GM19468 (cell line): ENCODE results near the gene COQ9.

Experiments
- ATAC-seq: cut with Tn5 transposase; IDR thresholded peaks from one replicate; pipeline ENCODE4 v1.9.1; 2021; ENCODE audit warnings: mild to moderate bottlenecking, moderate library complexity, moderate number of reproducible peaks; ENCODE audit not compliant: unreplicated experiment; ENCODE audit errors: extremely low read depth

COQ9 gene

GRCh38 chr16:57470711-57471110 is 23.4 kb downstream of the COQ9 start:
- ATAC-seq, result no peak

GRCh38 chr16:57471209-57471608 is 23.9 kb downstream of the COQ9 start:
- no peak for ATAC-seq

GRCh38 chr16:57471852-57472664 is 24.8 kb downstream of the COQ9 start:
- no peak for ATAC-seq

- no peak for ATAC-seq
Observed at GRCh38 chr16:57472665-57473060, 25.4 kb downstream of the COQ9 start.

DNA sequence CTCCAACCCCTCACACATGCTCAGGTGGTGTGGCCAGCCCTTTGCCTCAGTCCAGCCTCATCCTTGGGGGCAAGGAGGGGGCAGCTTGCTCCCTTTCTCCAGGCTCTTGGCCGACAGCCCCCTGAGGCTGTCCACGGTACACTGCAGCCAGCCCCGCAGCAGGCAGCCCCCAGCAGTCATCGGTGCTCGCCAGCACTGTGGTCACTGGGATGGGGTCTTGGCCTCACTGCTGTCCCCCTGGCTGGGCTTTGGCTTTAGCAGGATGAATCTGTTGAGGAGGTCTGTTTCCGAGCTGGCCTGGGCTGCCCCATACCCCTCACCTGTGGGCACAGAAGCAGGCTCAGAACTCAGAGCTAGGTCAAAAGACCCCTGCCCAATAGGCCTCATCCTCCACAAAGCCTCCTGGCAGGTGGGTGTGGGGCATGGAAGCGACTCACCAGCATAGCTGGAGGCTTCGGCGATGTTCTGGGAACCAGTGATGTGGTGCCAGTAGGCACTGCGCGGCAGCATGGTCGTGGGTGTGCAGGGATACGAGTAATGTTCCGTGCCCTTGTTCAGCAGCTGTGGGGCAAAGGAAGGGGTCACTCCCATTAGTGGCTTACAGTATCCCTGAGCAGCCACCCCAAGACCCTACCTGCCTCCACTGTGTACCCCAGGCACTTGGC is 26.0 kb downstream of the COQ9 start:
- ATAC-seq, result no peak

- no peak for ATAC-seq
Observed at GRCh38 chr16:57473906-57474305, 26.6 kb downstream of the COQ9 start.

DNA sequence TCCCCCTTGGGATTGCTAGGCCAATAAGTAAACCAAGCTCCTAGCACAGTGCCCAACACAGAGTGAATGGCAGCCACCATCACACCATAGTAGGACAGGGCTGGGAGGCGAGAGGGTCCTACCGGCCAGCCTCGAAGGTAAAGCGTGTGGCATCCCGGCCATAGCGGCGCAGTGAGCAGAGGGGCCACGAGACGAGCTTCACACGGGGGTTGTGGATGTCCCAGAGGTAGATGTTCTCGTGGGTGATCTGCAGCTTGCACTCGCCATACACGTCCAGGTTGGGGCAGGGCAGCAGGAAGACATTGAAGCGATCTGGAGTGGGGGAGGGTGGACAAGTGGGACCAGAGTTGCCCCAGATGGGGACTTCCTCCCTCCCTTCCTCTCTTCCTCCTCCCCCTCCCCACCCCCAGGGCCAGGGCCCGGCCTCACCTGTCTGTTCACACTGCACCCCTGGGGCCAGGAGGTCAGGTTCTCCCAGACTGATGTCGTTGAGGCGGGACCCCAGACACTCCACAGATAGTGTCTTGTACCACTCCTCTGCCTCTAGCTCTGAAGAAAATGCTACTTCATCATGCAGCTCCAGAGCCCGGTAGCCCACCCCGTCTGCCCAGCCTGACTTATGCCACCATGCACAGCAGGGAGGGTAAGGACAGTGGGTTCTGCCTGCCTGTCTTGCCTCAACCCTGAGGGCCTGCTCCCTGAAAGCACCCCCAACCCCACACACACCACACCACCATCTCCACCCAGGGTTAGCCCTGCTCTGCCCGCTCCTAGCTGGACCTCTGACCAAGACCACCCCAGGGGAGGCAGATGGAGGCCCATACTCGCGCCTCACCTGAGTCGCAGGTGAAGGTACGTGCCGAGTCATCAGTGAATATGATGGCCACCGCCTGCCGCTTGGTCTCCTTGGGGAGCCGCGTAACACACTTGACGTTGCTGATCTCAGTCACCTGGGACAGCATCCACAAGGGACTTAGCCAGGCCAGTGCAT is 27.7 kb downstream of the COQ9 start:
- no peak for ATAC-seq

DNA sequence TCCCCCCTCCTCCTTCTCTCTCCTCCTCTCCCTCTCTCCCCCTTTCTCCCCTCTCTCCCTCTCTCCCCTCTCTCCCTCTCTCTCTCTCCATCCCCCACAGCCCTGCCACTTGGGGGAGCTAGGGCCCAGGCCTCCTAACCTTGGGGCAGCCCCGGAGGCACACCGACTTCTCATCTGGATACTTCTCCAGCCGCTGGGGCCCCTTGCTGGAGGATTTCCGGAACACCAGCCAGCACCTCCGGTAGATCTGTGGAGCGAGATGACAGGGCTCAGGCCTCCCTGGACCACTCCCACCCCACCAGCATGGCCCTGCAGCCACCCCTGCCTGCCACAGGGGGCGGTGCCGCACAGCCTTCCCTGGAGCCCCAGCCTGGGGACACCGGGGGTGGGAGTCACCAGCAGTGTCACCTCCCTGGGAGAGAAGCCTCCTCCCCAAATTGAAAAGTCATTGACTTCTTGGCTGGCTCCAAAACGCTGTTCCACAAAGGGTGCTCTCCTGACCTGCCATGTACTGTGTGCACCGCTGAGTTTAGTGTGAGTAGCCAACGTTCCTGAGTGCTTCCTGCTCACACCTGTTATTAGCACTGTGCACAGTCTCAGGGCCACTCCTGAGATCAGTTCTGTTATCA is 28.5 kb downstream of the COQ9 start:
- ATAC-seq, result peak; percentile 73

GRCh38 chr16:57476546-57477410 is 29.5 kb downstream of the COQ9 start:
- ATAC-seq, result no peak

GRCh38 chr16:57477531-57478202 is 30.4 kb downstream of the COQ9 start:
- no peak for ATAC-seq

GRCh38 chr16:57478396-57479204 is 31.3 kb downstream of the COQ9 start:
- ATAC-seq, result no peak

DNA sequence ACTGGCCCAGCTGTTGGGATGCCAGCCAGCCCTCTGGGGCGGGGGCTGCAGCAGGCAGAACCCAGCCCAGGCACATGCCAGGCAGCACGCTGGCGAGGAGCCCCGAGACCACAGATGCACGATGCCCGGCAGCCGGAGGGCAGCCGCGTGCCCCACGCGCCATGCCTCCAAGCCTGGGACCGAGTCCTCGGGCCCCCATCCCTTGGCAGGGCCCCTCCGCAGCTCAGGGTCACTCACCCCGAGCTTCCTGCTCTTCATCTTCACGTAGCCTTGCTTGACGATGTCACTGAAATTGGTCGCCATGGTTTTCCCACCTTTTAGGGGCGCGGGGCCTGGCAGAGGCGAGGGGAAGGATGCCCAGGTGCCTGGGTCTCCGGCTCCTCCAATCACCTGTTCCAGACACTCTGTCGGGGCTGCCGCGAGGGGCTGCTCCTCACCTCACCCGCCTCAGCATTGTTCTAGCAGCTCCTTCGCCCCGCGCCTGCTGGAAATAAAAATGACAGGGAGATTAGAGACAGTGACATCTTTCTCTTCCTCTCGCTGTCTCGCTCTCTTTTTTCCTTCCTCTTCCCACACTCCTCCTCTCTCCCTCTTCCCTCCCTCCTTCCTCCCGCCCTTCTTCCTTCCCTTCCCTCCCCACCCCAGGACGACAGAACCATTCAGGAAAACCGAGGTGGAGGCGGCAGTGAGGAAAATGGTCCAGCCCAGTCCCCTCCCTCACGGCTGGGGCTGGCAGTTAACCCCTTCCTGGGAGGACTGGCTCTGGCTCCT is 32.1 kb downstream of the COQ9 start:
- no peak for ATAC-seq

DNA sequence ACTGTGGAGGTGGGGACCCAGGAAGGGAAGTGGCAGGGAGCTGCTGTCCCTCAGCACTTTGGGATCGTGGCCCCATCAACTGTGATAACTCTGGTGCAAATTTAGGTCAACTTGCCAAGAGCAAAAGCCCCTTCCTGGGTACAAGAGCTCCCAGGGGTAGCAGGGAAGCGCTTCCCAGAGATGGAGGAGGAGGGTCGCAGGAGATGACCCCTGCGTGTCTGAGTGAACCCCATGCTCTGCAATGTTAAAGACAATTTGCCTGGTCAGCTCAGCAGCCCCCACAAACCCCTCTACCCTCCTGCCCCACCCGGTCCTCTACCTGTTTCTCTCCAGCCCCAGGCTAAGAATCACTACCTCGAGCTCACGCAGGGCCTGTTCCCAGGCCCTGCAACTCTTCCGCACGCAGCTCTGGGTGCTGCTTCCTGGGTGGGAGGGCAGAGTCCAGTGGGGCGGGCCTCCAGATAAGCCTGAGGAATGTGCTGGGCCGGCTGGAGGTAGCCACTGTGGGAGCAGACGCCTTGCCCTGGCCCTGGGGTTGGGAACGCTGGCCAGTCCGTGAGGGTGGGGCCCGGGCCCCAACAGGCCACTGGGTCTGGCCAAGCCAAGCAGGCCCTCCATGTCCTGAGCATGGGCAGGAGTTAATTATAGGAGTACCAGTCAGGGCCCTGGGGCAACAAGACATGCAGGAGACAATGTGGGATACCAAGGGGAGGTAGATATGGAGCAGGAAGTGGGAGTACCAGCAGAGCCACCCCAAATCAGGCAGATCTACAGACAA is 32.9 kb downstream of the COQ9 start:
- ATAC-seq, result no peak

DNA sequence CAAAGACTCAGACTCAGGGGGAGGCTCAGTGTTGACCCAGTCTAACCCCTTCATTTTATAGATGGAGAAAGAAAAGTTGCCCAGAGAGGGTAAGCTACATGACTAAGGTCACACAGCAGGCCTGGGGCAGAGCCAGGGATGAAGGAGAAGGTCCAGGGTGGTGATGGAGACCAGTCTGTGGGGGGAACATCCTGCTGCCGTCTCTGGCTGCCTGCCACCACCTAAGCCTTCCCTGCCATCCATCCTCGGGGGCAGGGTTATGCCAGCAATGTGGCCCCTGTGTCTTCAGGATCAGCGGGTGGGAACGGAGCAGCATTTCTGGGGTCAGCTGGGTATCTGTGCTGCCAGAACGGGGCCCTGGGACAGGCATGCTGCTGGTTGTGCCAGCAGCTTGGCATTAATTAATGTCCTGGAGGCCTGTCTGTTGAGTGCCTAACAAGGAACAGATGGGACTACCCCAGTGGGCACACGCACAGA is 33.5 kb downstream of the COQ9 start:
- no peak for ATAC-seq

GRCh38 chr16:57481421-57481820 is 34.1 kb downstream of the COQ9 start:
- ATAC-seq, result no peak

DNA sequence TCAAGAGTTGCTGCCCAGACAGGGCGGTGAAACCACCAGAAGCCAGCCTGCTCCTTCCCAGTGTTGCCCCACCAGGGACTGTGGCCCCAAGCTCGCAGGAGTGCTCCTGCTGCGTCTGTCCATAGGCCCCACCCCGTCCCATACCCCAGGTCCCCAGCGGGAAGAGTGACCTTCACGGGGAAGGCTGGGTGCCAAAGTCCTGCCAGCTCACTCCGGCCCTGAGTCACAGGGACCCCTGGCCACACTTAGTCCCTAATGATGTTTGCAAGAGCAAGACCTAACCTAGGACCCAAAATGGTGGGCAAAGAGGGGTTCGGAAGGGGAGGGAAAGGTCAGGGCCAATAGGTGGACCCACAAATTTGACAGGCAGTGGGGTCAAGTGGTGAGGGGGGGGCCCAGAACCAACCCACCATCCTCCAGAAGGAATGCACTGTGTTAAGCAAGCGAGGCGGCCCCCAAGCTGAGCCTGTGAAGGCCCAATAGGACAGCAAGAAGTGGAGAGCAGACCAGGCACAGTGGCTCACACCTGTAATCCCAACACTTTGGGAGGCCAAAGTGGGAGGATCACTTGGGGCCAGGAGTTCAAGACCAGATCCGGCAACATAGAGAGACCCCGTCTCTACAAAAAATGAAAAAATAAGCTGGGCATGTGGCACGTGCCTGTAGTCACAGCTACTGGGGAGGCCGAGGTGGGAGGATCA is 35.7 kb downstream of the COQ9 start:
- ATAC-seq, result no peak
